Stimulated activated CD8-positive, alpha-beta memory T cell treated with anti-CD3 and anti-CD28 coated beads, Interleukin-12 subunit alpha, Interleukin-12 subunit beta, amount 100 ng/mL, for 4 hours (primary cell): ENCODE measurements around the gene SIRPA.

Source experiments
- DNase-seq: peaks from one replicate; pipeline ENCODE4 v3.0.0-alpha.2; 2020; ENCODE audit warnings: low read depth

The SIRPA gene

GRCh38 chr20:1888796-1889463, 6.3 kb upstream of the SIRPA start:
- no peak for DNase-seq

- no peak for DNase-seq
Observed at GRCh38 chr20:1890469-1891262, 4.5 kb upstream of the SIRPA start.

- no peak for DNase-seq
Observed at GRCh38 chr20:1891263-1892118, 3.7 kb upstream of the SIRPA start.

GRCh38 chr20:1892119-1892385, 3.2 kb upstream of the SIRPA start:
- no peak for DNase-seq

- DNase-seq: no peak
Observed at GRCh38 chr20:1893721-1894470, 1.3 kb upstream of the SIRPA start.

- no peak for DNase-seq
Observed at GRCh38 chr20:1894471-1894950, 696 bp upstream of the SIRPA start.

GRCh38 chr20:1895674-1896483, 672 bp downstream of the SIRPA start:
- DNase-seq: no peak

- no peak for DNase-seq
Observed at GRCh38 chr20:1896484-1897258, 1.5 kb downstream of the SIRPA start.

- no peak for DNase-seq
Observed at GRCh38 chr20:1897541-1897940, 2.3 kb downstream of the SIRPA start.

GRCh38 chr20:1897965-1898464, 2.8 kb downstream of the SIRPA start:
- DNase-seq: no peak

- DNase-seq: no peak
Observed at GRCh38 chr20:1898482-1899240, 3.5 kb downstream of the SIRPA start.

- DNase-seq: no peak
Observed at GRCh38 chr20:1899241-1899525, 4.0 kb downstream of the SIRPA start.

GRCh38 chr20:1900321-1900801, 5.2 kb downstream of the SIRPA start:
- no peak for DNase-seq

- no peak for DNase-seq
Observed at GRCh38 chr20:1901704-1902103, 6.5 kb downstream of the SIRPA start.

GRCh38 chr20:1902188-1902587, 7.0 kb downstream of the SIRPA start:
- DNase-seq: no peak

- no peak for DNase-seq
Observed at GRCh38 chr20:1904135-1904534, 8.9 kb downstream of the SIRPA start.

- no peak for DNase-seq
Observed at GRCh38 chr20:1905009-1905408, 9.8 kb downstream of the SIRPA start.

- no peak for DNase-seq
Observed at GRCh38 chr20:1905693-1906092, 10.5 kb downstream of the SIRPA start.

- DNase-seq: no peak
Observed at GRCh38 chr20:1906361-1907051, 11.3 kb downstream of the SIRPA start.
